ENCODE measurements around the gene RIN3. TPM values are rescaled to one million over a fixed set of nuclear protein-coding genes. Genes with fewer than 3 reads are reported as not detected.

RIN3 gene
- total RNA-seq, 1 donor from 2014 or later, result 4.7 TPM

- no peak overlapping the region for H3K27ac ChIP-seq (ENCODE audit: low read depth, low read length)
- H3K36me3 ChIP-seq (ENCODE audit: control insufficient read depth in 3 of 3, insufficient read depth in 3 of 3, low read length in 3 of 3), result no peaks in the 10 kb centered on the region
These were observed 18.6 kb upstream of the RIN3 start for GRCh38 chr14:92495027-92495426.

DNA sequence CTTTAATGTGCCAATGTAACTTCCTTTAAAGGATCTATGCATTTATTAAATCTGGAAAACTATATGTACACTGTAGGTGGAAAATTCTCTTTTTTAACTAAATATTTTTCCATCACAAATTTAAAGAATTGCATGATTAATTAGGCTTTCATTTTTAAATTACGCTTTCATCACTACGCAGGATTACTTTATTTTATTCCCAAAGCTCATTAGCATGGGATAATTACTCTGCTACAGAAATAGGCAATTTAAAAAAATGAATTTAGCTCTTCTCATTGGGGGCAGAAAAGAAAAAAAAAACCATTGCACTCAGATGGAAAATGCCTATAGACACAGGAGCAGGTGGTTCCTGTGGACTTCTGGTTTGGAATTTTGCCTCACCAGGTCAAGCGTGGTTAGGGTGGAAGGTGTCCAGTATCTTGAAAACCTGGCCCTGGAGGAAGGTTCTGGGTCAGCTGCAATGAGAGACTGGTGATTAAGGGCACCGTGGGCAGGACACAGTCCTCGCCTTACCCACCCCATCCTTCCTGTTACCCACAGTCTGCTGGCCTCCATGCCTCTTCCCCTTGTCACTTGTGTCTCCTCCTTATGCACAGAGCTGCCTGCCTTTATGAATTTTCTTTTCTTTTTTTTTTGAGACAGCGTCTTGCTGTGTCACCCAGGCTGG is 17.3 kb upstream of the RIN3 start:
- H3K4me1 ChIP-seq (ENCODE audit: control insufficient read depth in 3 of 3, insufficient read depth in 3 of 3, low read length in 3 of 3), result peaks cover 0 to 8% (median 3%) of the 10 kb centered on the region in 3 donors

More at GRCh38 chr14:92495027-92495426, 18.6 kb upstream of the RIN3 start:
- Histone ChIP-seq H3K4me3 (ENCODE audit: low read length in 3 of 3) (no peak overlapping the region), H3K27me3 (ENCODE audit: control insufficient read depth in 3 of 3, insufficient read depth in 3 of 3, low read length in 3 of 3) (peaks cover 0 to 8% (median 0%) of the 10 kb centered on the region in 3 donors), H3K9ac (ENCODE audit: low read depth in 1 of 3, low read length in 3 of 3) (no peak overlapping the region), H3K9me3 (ENCODE audit: control insufficient read depth in 3 of 3, low read length in 3 of 3) (no peaks in the 10 kb centered on the region), H3K4me1 (ENCODE audit: control insufficient read depth in 3 of 3, insufficient read depth in 3 of 3, low read length in 3 of 3) (peaks cover 2 to 12% (median 9%) of the 10 kb centered on the region in 3 donors)

GRCh38 chr14:92497391-92497790 is 16.2 kb upstream of the RIN3 start:
- Histone ChIP-seq H3K4me1 (ENCODE audit: control insufficient read depth in 3 of 3, insufficient read depth in 3 of 3, low read length in 3 of 3) (peaks cover 0 to under 1% (median 0%) of the 10 kb centered on the region in 3 donors), H3K9me3 (ENCODE audit: control insufficient read depth in 3 of 3, low read length in 3 of 3) (no peaks in the 10 kb centered on the region), H3K9ac (ENCODE audit: low read depth in 1 of 3, low read length in 3 of 3) (no peak overlapping the region), H3K27me3 (ENCODE audit: control insufficient read depth in 3 of 3, insufficient read depth in 3 of 3, low read length in 3 of 3) (peaks cover 0 to 8% (median 8%) of the 10 kb centered on the region in 3 donors), H3K36me3 (ENCODE audit: control insufficient read depth in 3 of 3, insufficient read depth in 3 of 3, low read length in 3 of 3) (no peaks in the 10 kb centered on the region), H3K4me3 (ENCODE audit: low read length in 3 of 3) (no peak overlapping the region), H3K27ac (ENCODE audit: low read depth, low read length) (no peak overlapping the region)

More for the DNA sequence above, 17.3 kb upstream of the RIN3 start:
- H3K9me3 ChIP-seq (ENCODE audit: control insufficient read depth in 3 of 3, low read length in 3 of 3), result no peaks in the 10 kb centered on the region
- no peak overlapping the region for H3K4me3 ChIP-seq (ENCODE audit: low read length in 3 of 3)
- no peak overlapping the region for H3K9ac ChIP-seq (ENCODE audit: low read depth in 1 of 3, low read length in 3 of 3)
- peaks cover 0 to 8% (median 8%) of the 10 kb centered on the region in 3 donors for H3K27me3 ChIP-seq (ENCODE audit: control insufficient read depth in 3 of 3, insufficient read depth in 3 of 3, low read length in 3 of 3)
- H3K36me3 ChIP-seq (ENCODE audit: control insufficient read depth in 3 of 3, insufficient read depth in 3 of 3, low read length in 3 of 3), result no peaks in the 10 kb centered on the region
- no peak overlapping the region for H3K27ac ChIP-seq (ENCODE audit: low read depth, low read length)

GRCh38 chr14:92499234-92499633 is 14.3 kb upstream of the RIN3 start:
- Histone ChIP-seq H3K36me3 (ENCODE audit: control insufficient read depth in 3 of 3, insufficient read depth in 3 of 3, low read length in 3 of 3) (no peaks in the 10 kb centered on the region), H3K9me3 (ENCODE audit: control insufficient read depth in 3 of 3, low read length in 3 of 3) (no peaks in the 10 kb centered on the region), H3K9ac (ENCODE audit: low read depth in 1 of 3, low read length in 3 of 3) (no peak overlapping the region), H3K4me1 (ENCODE audit: control insufficient read depth in 3 of 3, insufficient read depth in 3 of 3, low read length in 3 of 3) (peaks cover 3 to 10% (median 4%) of the 10 kb centered on the region in 3 donors), H3K27me3 (ENCODE audit: control insufficient read depth in 3 of 3, insufficient read depth in 3 of 3, low read length in 3 of 3) (peaks cover 0 to 8% (median 8%) of the 10 kb centered on the region in 3 donors), H3K27ac (ENCODE audit: low read depth, low read length) (no peak overlapping the region), H3K4me3 (ENCODE audit: low read length in 3 of 3) (no peak overlapping the region)

- H3K4me3 ChIP-seq (ENCODE audit: low read length in 3 of 3), result no peak overlapping the region
- no peak overlapping the region for H3K27ac ChIP-seq (ENCODE audit: low read depth, low read length)
- H3K9ac ChIP-seq (ENCODE audit: low read depth in 1 of 3, low read length in 3 of 3), result no peak overlapping the region
- no peaks in the 10 kb centered on the region for H3K36me3 ChIP-seq (ENCODE audit: control insufficient read depth in 3 of 3, insufficient read depth in 3 of 3, low read length in 3 of 3)
- H3K4me1 ChIP-seq (ENCODE audit: control insufficient read depth in 3 of 3, insufficient read depth in 3 of 3, low read length in 3 of 3), result peaks cover 3 to 10% (median 4%) of the 10 kb centered on the region in 3 donors
- H3K9me3 ChIP-seq (ENCODE audit: control insufficient read depth in 3 of 3, low read length in 3 of 3), result peaks cover 0 to 2% (median 0%) of the 10 kb centered on the region in 3 donors
- peaks cover 0 to 8% (median 8%) of the 10 kb centered on the region in 3 donors for H3K27me3 ChIP-seq (ENCODE audit: control insufficient read depth in 3 of 3, insufficient read depth in 3 of 3, low read length in 3 of 3)
These were observed 13.1 kb upstream of the RIN3 start for GRCh38 chr14:92500491-92500941.

DNA sequence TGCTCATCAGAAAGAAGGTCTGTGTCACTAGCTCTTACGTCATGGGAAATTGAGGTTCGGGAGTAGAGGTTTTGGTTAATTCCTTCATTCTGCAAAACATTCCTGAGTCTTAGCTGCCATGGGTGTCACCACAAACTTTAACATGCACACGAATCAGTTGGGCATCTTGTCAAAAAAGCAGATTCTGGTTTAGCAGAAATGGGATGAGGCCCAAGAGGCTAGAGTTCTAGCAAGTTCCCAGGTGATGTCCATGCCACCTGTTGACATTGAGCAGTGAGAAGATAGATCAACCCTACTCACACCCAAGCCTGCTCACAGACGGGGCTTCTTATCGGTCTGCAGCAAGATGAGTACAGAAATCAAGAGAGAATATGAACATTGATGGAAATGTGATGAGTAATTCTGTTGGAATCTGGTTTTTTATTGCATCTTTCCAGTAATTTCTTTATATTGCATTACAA is 11.7 kb upstream of the RIN3 start:
- H3K27ac ChIP-seq (ENCODE audit: low read depth, low read length), result no peak overlapping the region
- peaks cover 0 to 2% (median 0%) of the 10 kb centered on the region in 3 donors for H3K9me3 ChIP-seq (ENCODE audit: control insufficient read depth in 3 of 3, low read length in 3 of 3)
- H3K4me1 ChIP-seq (ENCODE audit: control insufficient read depth in 3 of 3, insufficient read depth in 3 of 3, low read length in 3 of 3), result peaks cover 3 to 10% (median 4%) of the 10 kb centered on the region in 3 donors
- no peak overlapping the region for H3K4me3 ChIP-seq (ENCODE audit: low read length in 3 of 3)
- H3K36me3 ChIP-seq (ENCODE audit: control insufficient read depth in 3 of 3, insufficient read depth in 3 of 3, low read length in 3 of 3), result no peaks in the 10 kb centered on the region
- H3K27me3 ChIP-seq (ENCODE audit: control insufficient read depth in 3 of 3, insufficient read depth in 3 of 3, low read length in 3 of 3), result peaks cover 0 to 8% (median 8%) of the 10 kb centered on the region in 3 donors
- H3K9ac ChIP-seq (ENCODE audit: low read depth in 1 of 3, low read length in 3 of 3), result no peak overlapping the region

- Histone ChIP-seq H3K27ac (ENCODE audit: low read depth, low read length) (no peak overlapping the region), H3K9ac (ENCODE audit: low read depth in 1 of 3, low read length in 3 of 3) (no peak overlapping the region), H3K27me3 (ENCODE audit: control insufficient read depth in 3 of 3, insufficient read depth in 3 of 3, low read length in 3 of 3) (peaks cover 0 to 8% (median 2%) of the 10 kb centered on the region in 3 donors)
These were observed 10.9 kb upstream of the RIN3 start for GRCh38 chr14:92502541-92503286.

DNA sequence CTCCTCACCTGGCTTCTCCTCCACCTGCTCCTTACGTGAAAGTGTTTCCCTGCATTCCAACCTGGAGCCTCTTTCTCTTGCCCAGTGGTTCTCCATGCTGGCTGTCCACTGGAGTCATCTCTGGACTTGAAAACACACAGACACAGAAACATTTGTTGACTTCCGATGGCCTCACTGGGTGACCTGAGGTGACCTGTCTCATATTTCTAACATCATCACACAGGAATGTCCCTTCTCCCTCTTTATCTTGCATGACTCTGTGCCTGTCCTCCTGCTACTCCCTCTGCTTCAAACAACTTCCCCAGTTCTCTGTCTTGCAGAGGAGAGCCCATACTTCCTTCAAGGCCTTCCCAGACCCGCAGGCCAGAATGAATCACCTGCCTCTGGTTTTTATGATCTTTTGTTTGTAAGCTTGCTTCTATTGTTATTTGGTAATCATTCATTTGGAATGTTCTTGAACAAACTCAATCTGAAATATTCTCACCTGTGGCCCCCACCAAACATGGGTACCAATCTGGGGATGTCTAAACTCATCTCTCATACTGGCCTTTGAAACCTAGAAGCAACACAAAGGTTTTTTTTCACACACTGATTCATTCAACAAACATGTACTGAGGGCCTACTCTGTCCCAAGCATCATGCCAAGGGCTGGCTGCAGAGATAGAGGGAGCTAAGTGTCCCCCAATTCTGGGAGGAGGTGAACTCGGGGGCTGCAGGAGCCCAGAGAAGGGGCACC is 9.7 kb upstream of the RIN3 start:
- Histone ChIP-seq H3K27ac (ENCODE audit: low read depth, low read length) (no peak overlapping the region), H3K9ac (ENCODE audit: low read depth in 1 of 3, low read length in 3 of 3) (no peak overlapping the region)

More at GRCh38 chr14:92502541-92503286, 10.9 kb upstream of the RIN3 start:
- H3K36me3 ChIP-seq (ENCODE audit: control insufficient read depth in 3 of 3, insufficient read depth in 3 of 3, low read length in 3 of 3), result no peaks in the 10 kb centered on the region
- H3K4me1 ChIP-seq (ENCODE audit: control insufficient read depth in 3 of 3, insufficient read depth in 3 of 3, low read length in 3 of 3), result peaks cover 3 to 10% (median 4%) of the 10 kb centered on the region in 3 donors
- H3K9me3 ChIP-seq (ENCODE audit: control insufficient read depth in 3 of 3, low read length in 3 of 3), result peaks cover 0 to 2% (median 0%) of the 10 kb centered on the region in 3 donors
- no peak overlapping the region for H3K4me3 ChIP-seq (ENCODE audit: low read length in 3 of 3)

DNA sequence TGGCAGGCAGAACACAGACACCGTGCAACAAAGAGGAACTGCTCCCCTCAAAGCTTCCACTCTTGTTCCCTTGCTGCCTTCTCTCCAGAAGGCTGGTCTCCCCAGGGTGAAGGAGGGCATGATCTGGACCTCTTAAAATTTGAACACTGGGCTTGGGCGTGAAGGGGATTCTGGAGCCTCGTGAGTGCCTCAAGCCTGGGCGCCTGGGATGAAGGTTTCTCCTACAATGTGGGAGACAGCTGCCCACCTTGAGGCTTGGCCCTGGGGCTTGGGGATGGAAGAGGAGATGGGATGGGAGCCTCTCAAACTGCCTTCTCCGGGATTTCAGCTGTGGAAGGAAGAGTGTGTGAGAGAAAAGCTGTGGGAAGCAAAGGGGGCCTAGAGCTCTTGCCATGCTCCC is 7.8 kb upstream of the RIN3 start:
- no peaks in the 10 kb centered on the region for H3K36me3 ChIP-seq (ENCODE audit: control insufficient read depth in 3 of 3, insufficient read depth in 3 of 3, low read length in 3 of 3)
- H3K27ac ChIP-seq (ENCODE audit: low read depth, low read length), result no peak overlapping the region
- peaks cover 3 to 10% (median 4%) of the 10 kb centered on the region in 3 donors for H3K4me1 ChIP-seq (ENCODE audit: control insufficient read depth in 3 of 3, insufficient read depth in 3 of 3, low read length in 3 of 3)
- peaks cover 0 to 2% (median 0%) of the 10 kb centered on the region in 3 donors for H3K9me3 ChIP-seq (ENCODE audit: control insufficient read depth in 3 of 3, low read length in 3 of 3)
- H3K27me3 ChIP-seq (ENCODE audit: control insufficient read depth in 3 of 3, insufficient read depth in 3 of 3, low read length in 3 of 3), result peaks cover 0 to under 1% (median 0%) of the 10 kb centered on the region in 3 donors
- no peak overlapping the region for H3K4me3 ChIP-seq (ENCODE audit: low read length in 3 of 3)
- no peak overlapping the region for H3K9ac ChIP-seq (ENCODE audit: low read depth in 1 of 3, low read length in 3 of 3)

More for the DNA sequence above, 9.7 kb upstream of the RIN3 start:
- peaks cover 0 to 2% (median 0%) of the 10 kb centered on the region in 3 donors for H3K9me3 ChIP-seq (ENCODE audit: control insufficient read depth in 3 of 3, low read length in 3 of 3)
- H3K4me1 ChIP-seq (ENCODE audit: control insufficient read depth in 3 of 3, insufficient read depth in 3 of 3, low read length in 3 of 3), result peaks cover 3 to 10% (median 4%) of the 10 kb centered on the region in 3 donors
- H3K27me3 ChIP-seq (ENCODE audit: control insufficient read depth in 3 of 3, insufficient read depth in 3 of 3, low read length in 3 of 3), result peaks cover 0 to 8% (median 0%) of the 10 kb centered on the region in 3 donors
- no peaks in the 10 kb centered on the region for H3K36me3 ChIP-seq (ENCODE audit: control insufficient read depth in 3 of 3, insufficient read depth in 3 of 3, low read length in 3 of 3)
- no peak overlapping the region for H3K4me3 ChIP-seq (ENCODE audit: low read length in 3 of 3)

Data from skeletal muscle tissue (tissue), 4 donors.